NCI-H1694 treated with DMSO at 0.1 percent for 48 hours (cell line): Measurements from ENCODE around the gene ZNF385B.

ENCODE experiments used
- DNase-seq: peaks from one replicate; lab custom pipeline; 2025; lab: John Stamatoyannopoulos, UW

ZNF385B gene

GRCh38 chr2:179440642-179441251 lies 420.7 kb downstream of the ZNF385B start:
- peak; percentile 13 for DNase-seq

- DNase-seq, result no peak
Measured at GRCh38 chr2:179438654-179439053, 422.8 kb downstream of the ZNF385B start.

- no peak for DNase-seq
Measured at GRCh38 chr2:179437430-179437829, 424.0 kb downstream of the ZNF385B start.

DNA sequence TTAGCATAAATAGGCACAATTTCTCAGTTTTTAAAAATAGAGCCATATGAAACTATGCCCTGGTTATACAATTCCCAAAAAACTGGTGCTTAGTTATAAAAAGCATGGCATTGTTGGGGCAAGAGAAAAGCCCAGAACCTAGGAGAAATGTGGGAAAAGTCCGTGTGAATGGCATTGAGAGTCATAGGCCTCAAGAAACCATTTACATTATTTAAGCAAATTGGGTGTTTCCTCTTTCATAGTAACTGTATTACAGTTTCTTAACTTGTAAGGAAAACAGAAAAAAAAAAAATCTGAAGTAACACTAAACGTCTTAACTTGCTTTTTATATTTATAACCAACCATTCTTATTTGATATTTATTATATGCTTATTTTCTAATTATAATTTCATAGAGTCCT lies 425.8 kb downstream of the ZNF385B start:
- DNase-seq, result no peak

- DNase-seq, result no peak
Measured at GRCh38 chr2:179435000-179435399, 426.4 kb downstream of the ZNF385B start.

GRCh38 chr2:179434357-179434756 lies 427.1 kb downstream of the ZNF385B start:
- DNase-seq, result no peak

DNA sequence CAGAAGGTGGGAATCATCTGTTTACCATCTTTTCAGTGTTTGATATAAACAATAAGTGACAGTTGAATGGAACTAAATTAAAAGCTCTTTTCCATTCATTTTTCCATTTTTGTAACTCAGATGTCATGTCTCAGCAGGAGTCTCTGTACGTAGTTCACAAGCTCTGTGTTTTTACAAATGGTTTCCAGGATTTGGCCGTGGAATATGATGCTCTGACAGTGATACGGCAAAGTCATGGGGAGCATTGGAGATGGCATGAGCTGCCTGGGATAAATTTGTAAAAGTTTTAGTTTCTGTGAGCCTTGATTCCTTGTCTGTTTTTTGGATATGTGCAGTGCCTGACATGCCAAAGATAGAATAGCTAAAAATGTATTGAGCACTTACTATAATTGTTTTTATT lies 428.7 kb downstream of the ZNF385B start:
- DNase-seq, result no peak

DNA sequence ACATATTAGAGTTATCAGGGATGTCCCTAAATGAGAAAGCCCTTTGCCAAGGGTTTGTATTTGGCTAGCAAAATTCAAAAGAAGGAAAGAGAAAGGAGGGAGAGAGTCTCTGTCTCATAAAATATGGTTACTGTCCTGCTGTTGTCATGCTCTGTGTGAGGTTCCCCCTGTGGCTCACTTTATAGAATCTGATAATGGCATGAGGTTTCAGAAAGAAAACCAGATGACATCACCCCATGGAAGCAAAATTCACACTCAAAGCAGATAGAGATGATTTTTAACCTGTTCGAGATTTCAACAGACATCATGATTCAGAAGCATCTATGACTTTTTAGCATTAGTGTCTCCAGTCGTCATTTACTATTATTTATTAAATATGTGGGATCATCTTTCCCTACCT lies 431.8 kb downstream of the ZNF385B start:
- no peak for DNase-seq

DNA sequence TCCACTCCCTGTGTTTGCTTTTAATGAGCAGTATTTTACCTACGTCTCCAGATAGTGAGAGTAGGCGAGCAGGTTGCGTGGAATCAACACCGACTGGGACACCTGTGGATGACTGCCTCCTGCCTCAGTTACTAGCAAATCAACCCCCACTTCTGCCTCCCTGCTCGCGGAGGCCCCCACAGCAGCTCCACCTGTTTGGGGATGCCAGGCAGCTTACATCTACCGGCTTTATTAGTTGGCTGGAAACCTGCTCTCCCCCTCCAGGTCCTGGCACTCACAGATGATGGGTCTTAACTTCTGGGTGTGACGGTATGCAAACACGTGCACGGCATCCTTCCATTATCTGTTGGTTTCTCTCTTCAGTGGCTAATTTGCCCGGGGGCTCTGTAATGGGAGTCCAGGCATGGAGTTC lies 432.3 kb downstream of the ZNF385B start:
- DNase-seq, result no peak

DNA sequence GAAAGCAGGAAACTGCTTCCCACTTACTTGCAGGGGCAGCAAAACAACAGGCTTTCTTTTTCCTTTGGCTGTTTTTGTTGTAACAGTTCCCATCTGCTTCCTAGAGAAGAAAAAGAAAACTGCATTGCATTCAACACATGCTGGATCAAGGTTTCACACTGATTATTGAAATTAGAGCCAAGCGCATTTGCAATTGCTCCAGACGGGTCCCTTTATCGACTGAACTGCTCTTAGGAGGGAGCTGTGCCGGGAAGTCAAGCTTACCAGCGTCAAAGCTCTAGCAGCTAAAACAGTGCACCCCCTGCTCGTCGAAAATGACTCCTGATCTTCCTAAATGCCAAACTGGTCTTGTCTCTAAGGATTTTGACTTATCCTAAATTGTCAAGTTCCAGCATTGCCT lies 432.8 kb downstream of the ZNF385B start:
- DNase-seq, result no peak

GRCh38 chr2:179427065-179427464 lies 434.3 kb downstream of the ZNF385B start:
- DNase-seq, result no peak

- DNase-seq, result no peak
Measured at GRCh38 chr2:179424571-179424970, 436.8 kb downstream of the ZNF385B start.

GRCh38 chr2:179422037-179422643 lies 439.3 kb downstream of the ZNF385B start:
- peak; percentile 72 for DNase-seq

DNA sequence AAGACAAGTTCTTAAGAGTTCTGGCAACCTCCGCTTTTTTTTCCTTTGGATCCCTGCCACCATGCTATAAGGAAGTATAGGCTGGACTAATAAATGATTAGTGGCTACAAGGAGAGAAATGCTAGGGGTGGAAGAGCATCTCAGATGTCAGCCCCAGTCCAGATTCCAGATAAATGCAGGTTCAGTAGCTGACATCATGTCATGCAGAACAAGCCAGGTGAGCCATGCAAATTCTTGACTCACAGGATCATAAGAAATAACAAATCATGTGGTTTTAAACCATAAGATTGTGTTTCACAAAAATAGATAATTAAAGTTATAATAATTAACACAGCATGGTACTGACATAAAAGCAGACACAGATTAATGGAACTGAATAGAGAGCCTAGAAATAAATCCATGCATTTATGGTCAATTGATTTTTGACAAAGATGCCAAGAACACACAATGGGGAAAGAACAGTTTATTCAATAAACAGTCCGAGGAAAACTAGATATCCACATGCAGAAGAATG lies 443.9 kb downstream of the ZNF385B start:
- DNase-seq, result no peak

- DNase-seq, result no peak
Measured at GRCh38 chr2:179412112-179412511, 449.3 kb downstream of the ZNF385B start.

DNA sequence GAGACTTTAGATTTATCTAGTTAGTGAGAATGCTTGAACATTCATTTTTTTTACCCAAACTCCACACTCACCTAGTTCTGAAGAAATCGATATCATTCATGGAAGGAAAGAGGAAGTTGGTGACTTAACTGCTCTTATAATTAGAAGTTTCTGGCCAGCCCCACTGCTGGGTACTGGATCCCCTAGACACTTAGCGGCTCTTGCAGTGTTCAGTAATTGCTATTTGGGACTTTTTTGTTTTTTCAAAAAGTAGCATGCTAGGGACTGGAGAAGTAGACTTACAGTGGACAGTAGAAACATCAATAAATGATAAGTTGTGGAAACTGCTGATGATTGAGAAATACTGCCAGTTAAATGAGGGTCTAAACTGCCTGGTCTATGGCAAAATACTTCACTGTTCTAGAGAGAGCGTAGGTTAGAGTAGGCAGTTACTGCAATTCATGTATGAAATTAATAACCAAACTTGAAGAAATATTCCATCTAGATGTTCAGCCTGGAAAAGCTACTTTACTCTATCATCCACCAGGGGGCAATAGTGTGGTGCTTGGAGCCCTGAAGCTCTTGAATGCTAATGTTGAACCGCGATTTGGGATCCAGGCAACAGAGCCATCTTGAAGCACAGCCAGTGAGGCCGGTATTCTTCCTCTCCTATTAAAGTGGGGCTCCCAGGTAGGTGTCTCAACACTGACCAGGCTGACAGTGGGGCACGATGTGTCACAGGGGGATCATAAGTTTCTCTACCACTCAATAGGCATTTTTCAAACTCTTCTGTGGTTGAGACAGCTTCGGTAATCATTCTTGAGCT lies 450.7 kb downstream of the ZNF385B start:
- DNase-seq, result peak; percentile 60

GRCh38 chr2:179403624-179404023 lies 457.8 kb downstream of the ZNF385B start:
- DNase-seq, result no peak

GRCh38 chr2:179393481-179393880 lies 467.9 kb downstream of the ZNF385B start:
- DNase-seq, result no peak
